Thyroid gland (tissue), 4 donors: ENCODE measurements around the gene FGD3. TPM values are rescaled to one million over a fixed set of nuclear protein-coding genes. Genes with fewer than 3 reads are reported as not detected.

Experiments used
- DNase-seq, 2 donors: peaks; one replicate each; pipeline ENCODE4 v3.0.0-alpha.2; 2019
- H3K27ac ChIP-seq, 3 donors: fragments of 200-600 bp; sonication (generic); 1 replicate in 2 of 3; 2 replicates in 1 of 3; pipeline ENCODE4 v1.5.1; 2016 to 2019; ENCODE audit warnings: mild to moderate bottlenecking in 1 of 3, moderate library complexity in 1 of 3
- H3K27me3 ChIP-seq: fragments of 200-600 bp; sonication (generic); one replicate; pipeline ENCODE4 v1.5.1; 2019
- H3K36me3 ChIP-seq, 2 donors: fragments of 200-600 bp; sonication (generic); one replicate each; pipeline ENCODE4 v1.5.1; 2016 to 2019
- H3K4me1 ChIP-seq, 2 donors: fragments of 200-600 bp; sonication (generic); one replicate each; pipeline ENCODE4 v1.5.1; 2017 to 2019
- H3K4me3 ChIP-seq, 3 donors: fragments of 200-600 bp; sonication (generic); replicated peaks in 1 of 3; 1 replicate in 2 of 3; 2 replicates in 1 of 3; pipeline ENCODE4 v1.5.1; 2016; ENCODE audit warnings: mild to moderate bottlenecking in 1 of 3
- H3K9me3 ChIP-seq: fragments of 200-600 bp; sonication (generic); one replicate; pipeline ENCODE4 v1.5.1; 2017
- POLR2A ChIP-seq, 2 donors: fragments of 450-650 bp; IDR thresholded peaks; one replicate each; pipeline ENCODE4 v1.6.1; 2017; ENCODE audit warnings: antibody characterized with exemption in 2 of 2, mild to moderate bottlenecking in 2 of 2, moderate library complexity in 1 of 2
- WGBS, 2 donors: methylation state at CpG; one replicate each; pipeline ENCODE4 v1.1.5; 2017; 5-methylcytosine and 5-hydroxymethylcytosine counted together
- intact Hi-C: fragments of 100-400 bp; cut with DNase I; formaldehyde crosslinking; loops from one replicate; pipeline ENCODE4 v1.15.1; 2023
- total RNA-seq, 4 donors: library from RNA; depleted of rRNA; stranded (reverse); fragments of >200 nt; gene quantifications; one replicate each; pipeline ENCODE4 v1.2.3, GENCODE V29; 2016
- TF ChIP-seq, protein P1 (sequence below), 6 experiments: fragments of 200-600 bp in 3 of 6; fragments of 450-650 bp in 3 of 6; sonication (generic) in 3 of 6; IDR thresholded peaks; one replicate each; pipeline ENCODE4 v1.5.1; 2016 to 2019; ENCODE audit warnings: antibody characterized with exemption in 6 of 6, mild to moderate bottlenecking in 2 of 6, inconsistent platforms in 1 of 6, moderate library complexity in 1 of 6

Gene FGD3
- total RNA-seq, 4 donors from 2014 or later, result 5.2 to 6.6 (median 5.6) TPM

DNA sequence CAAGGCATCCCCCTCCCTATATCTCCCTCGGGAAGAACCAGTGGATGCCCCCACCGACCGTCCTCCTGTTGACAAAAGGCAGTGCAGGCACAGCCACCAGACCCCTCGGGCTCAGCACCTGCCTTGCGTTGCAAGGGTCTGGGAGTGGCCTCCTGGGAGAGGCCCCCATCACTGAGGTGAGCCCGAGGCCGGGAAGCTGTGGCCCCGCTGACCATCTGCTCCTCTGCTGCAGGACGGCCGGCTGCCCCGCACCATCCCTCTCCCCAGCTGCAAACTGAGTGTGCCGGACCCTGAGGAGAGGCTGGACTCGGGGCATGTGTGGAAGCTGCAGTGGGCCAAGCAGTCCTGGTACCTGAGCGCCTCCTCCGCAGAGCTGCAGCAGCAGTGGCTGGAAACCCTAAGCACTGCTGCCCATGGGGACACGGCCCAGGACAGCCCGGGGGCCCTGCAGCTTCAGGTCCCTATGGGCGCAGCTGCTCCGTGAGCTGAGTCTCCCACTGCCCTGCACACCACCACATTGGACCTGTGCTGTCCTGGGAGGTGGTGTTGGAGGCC lies 87.9 kb downstream of the FGD3 start:
- H3K27me3 ChIP-seq, result no peaks in the 10 kb centered on the region
- H3K27ac ChIP-seq, result no peak overlapping the region
- no peaks in the 10 kb centered on the region for H3K9me3 ChIP-seq
- no peak overlapping the region for H3K4me3 ChIP-seq
- no peak for TF ChIP-seq POLR2A (IDR thresholded peaks at IDR 0.05)
- TF ChIP-seq, protein P1, sequence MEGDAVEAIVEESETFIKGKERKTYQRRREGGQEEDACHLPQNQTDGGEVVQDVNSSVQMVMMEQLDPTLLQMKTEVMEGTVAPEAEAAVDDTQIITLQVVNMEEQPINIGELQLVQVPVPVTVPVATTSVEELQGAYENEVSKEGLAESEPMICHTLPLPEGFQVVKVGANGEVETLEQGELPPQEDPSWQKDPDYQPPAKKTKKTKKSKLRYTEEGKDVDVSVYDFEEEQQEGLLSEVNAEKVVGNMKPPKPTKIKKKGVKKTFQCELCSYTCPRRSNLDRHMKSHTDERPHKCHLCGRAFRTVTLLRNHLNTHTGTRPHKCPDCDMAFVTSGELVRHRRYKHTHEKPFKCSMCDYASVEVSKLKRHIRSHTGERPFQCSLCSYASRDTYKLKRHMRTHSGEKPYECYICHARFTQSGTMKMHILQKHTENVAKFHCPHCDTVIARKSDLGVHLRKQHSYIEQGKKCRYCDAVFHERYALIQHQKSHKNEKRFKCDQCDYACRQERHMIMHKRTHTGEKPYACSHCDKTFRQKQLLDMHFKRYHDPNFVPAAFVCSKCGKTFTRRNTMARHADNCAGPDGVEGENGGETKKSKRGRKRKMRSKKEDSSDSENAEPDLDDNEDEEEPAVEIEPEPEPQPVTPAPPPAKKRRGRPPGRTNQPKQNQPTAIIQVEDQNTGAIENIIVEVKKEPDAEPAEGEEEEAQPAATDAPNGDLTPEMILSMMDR (IDR thresholded peaks at IDR 0.05), result no peak
- peaks cover 4 to 8% of the 10 kb centered on the region in 2 donors for H3K4me1 ChIP-seq
- 100% methylated on average over 6 of the region's 19 CpGs; no CpG with 5 or more reads in 1 of the 2 donors for WGBS, 2 donors
- intact Hi-C loops, result no loop called here
- DNase-seq, result no peak
- no peaks in the 10 kb centered on the region for H3K36me3 ChIP-seq

DNA sequence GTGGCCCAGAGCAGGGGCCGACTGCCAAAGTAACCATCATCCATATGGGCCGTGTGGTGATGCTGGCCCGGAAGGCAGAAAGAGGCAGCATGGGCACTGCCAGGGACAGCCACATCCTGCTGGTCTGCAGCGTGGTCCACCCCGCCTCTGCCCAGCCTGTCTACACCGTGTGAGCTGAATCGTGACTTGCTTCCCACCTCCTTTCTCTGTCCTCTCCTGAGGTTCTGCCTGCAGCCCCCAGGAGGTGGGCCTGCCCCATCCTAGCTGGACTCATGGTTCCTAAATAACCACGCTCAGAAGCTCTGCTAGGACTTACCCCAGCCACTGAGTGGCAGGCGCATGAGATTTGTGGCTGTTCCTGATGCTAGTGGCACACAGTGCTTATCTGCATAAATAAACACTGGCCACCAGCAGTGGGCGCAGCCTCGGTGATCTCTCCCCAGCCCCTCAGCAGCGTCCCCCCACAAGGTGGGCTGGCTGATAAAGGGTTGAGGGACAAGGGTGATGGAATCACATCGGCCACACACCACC lies 88.6 kb downstream of the FGD3 start:
- H3K27ac ChIP-seq, result no peak overlapping the region
- DNase-seq, result no peak
- TF ChIP-seq POLR2A (IDR thresholded peaks at IDR 0.05), result no peak
- TF ChIP-seq, protein P1 (IDR thresholded peaks at IDR 0.05), result no peak
- H3K4me1 ChIP-seq, result peaks cover 4 to 8% of the 10 kb centered on the region in 2 donors
- H3K9me3 ChIP-seq, result no peaks in the 10 kb centered on the region
- H3K36me3 ChIP-seq, result no peaks in the 10 kb centered on the region
- H3K27me3 ChIP-seq, result no peaks in the 10 kb centered on the region
- H3K4me3 ChIP-seq, result no peak overlapping the region
- WGBS, 2 donors, result 92 to 94% methylated on average over 6 to 12 of the region's 13 CpGs
- intact Hi-C loops, result no loop called here

DNA sequence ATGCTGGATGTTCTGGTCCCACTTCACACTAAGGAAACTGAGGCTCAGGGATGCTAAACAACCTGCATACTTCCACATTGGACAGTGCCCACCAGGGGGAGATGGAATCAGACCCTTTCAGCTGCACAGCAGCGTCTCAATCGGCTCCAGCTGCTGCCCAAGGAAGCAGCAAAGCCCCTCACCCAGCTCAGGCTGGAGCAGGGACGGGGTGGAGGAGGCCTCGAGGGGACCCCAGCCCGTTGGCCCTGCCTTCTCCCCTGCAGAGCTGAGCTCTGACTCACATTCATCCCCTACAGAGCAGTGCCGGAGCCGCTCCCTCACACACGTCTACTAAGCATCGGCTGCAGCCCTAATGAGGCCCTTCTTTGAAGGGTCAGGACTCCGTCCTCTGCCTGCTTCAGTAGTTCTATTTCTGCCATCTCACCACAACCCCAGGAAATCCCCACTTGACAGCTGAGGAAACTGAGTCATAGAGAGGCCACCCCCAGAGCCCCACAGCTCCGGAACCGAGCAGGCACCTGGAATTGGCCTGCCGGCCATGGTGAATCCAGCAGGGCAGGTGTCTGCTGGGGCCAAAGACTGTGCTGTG lies 89.7 kb downstream of the FGD3 start:
- intact Hi-C loops, result no loop called here
- no peaks in the 10 kb centered on the region for H3K36me3 ChIP-seq
- H3K27ac ChIP-seq, result no peak overlapping the region
- H3K4me1 ChIP-seq, result peaks cover 0 to under 1% of the 10 kb centered on the region in 2 donors
- WGBS, 2 donors, result 72 to 83% methylated on average over 10 of the region's 13 CpGs
- H3K9me3 ChIP-seq, result no peaks in the 10 kb centered on the region
- no peak for DNase-seq
- TF ChIP-seq, protein P1 (IDR thresholded peaks at IDR 0.05), result no peak
- no peak for TF ChIP-seq POLR2A (IDR thresholded peaks at IDR 0.05)
- H3K4me3 ChIP-seq, result no peak overlapping the region
- H3K27me3 ChIP-seq, result no peaks in the 10 kb centered on the region

DNA sequence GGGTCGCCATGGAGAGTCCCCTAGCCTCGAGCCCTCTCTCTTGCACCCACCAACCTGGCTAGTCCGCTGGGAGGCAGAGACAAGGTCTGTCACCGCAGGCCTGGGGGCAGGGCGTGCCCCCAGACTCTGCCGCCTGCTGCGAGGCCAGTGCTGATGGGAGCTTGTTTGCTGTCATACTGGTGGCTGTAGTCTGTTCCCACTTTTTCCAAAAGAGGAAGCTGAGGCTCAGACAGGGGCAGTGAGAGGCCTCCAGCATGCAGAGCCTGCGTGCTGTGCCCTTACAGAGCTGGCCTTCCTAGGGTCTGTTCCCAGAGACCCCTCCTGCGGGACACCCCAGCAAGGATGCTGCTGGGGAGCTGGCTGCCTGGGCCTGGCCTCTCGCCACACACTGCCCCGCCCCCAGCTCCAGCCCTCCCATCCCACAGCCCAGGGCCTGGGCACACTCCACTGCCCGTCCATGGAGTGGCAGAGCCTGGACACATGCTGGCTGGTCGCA lies 90.2 kb downstream of the FGD3 start:
- no peaks in the 10 kb centered on the region for H3K36me3 ChIP-seq
- WGBS, 2 donors, result 65 to 83% methylated on average over 4 of the region's 13 CpGs
- DNase-seq, result no peak
- no peak for TF ChIP-seq POLR2A (IDR thresholded peaks at IDR 0.05)
- no peak overlapping the region for H3K4me3 ChIP-seq
- H3K27ac ChIP-seq, result no peak overlapping the region
- intact Hi-C loops, result no loop called here
- no peaks in the 10 kb centered on the region for H3K9me3 ChIP-seq
- H3K27me3 ChIP-seq, result no peaks in the 10 kb centered on the region
- H3K4me1 ChIP-seq, result no peaks in the 10 kb centered on the region

DNA sequence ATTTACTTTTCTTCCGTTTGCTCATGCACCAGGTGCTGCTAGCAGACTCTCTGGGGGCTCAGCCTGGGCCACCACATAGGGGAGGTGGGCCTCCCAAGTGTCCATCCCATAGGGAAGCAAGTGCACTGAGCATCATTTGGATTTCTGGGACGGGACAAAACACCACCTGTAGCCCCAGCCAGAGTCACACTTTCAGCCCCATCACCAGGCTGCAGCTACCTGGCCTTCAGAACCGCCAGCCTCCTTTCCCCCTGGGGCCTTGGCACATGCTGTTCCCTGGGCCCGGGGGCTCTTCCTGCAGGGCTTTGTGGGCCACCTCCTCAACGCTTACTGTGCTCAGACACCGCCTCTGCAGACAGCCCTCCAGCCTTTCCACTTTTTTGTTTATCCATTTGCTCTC lies 91.6 kb downstream of the FGD3 start:
- DNase-seq, result no peak
- H3K4me1 ChIP-seq, result no peaks in the 10 kb centered on the region
- H3K27me3 ChIP-seq, result no peaks in the 10 kb centered on the region
- H3K9me3 ChIP-seq, result no peaks in the 10 kb centered on the region
- TF ChIP-seq, protein P1 (IDR thresholded peaks at IDR 0.05), result no peak
- no peaks in the 10 kb centered on the region for H3K36me3 ChIP-seq
- WGBS, 2 donors, result 94 to 97% methylated on average over 5 to 6 of the region's 6 CpGs
- intact Hi-C loops, result no loop called here
- no peak overlapping the region for H3K27ac ChIP-seq
- no peak overlapping the region for H3K4me3 ChIP-seq
